Cardiac fibroblast (primary cell): ENCODE data around the gene MBNL1.

ENCODE experiments used
- DNase-seq, 2 donors: peaks; one replicate each; pipeline versions ENCODE4 v3.0.0 to v3.0.0-alpha.2; 2010; ENCODE audit warnings: low read depth in 2 of 2
- H3K4me3 ChIP-seq, 2 donors: replicated peaks in 1 of 2; 1 replicate in 1 of 2; 2 replicates in 1 of 2; pipeline ENCODE4 v1.5.1; 2011; ENCODE audit warnings: low read depth in 2 of 2, low read length in 2 of 2, mild to moderate bottlenecking in 2 of 2, moderate library complexity in 1 of 2
- TF ChIP-seq, protein P1 (sequence below): IDR thresholded peaks from one replicate; pipeline ENCODE4 v1.5.1; 2011; ENCODE audit warnings: low read depth, mild to moderate bottlenecking, low read length, inconsistent platforms

MBNL1 gene

DNA sequence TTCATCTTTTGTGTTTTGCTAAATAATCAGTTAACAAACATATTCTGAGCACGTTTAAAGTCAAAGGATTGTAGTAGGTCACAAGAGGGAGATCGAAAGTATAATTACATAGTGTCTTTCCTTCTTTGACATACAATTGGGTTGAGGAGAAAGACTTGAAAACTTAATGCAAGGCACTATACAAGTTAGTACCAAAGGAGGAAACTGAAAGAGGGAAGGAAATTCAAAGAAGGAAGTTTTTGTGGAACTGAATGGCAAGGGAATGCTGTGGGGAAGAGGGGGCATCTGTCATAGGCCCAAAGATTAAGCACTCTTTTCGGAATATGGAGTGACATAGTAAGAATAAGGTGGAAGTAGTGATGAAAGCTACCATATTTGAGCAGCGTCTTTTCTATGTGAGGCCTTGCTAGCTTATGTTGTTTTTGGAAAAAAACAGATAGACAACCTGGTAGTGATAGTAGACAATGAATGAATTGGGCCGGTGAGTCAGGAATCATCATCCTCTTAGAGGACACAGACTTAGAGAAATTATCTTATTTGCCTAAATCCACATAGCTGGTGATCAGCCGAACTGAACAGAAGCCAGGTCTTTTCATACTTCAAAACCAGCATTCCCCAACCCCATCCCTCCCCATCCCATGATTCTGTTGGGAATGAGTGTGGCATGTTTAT, 10.2 kb downstream of the MBNL1 start:
- TF ChIP-seq, protein P1, sequence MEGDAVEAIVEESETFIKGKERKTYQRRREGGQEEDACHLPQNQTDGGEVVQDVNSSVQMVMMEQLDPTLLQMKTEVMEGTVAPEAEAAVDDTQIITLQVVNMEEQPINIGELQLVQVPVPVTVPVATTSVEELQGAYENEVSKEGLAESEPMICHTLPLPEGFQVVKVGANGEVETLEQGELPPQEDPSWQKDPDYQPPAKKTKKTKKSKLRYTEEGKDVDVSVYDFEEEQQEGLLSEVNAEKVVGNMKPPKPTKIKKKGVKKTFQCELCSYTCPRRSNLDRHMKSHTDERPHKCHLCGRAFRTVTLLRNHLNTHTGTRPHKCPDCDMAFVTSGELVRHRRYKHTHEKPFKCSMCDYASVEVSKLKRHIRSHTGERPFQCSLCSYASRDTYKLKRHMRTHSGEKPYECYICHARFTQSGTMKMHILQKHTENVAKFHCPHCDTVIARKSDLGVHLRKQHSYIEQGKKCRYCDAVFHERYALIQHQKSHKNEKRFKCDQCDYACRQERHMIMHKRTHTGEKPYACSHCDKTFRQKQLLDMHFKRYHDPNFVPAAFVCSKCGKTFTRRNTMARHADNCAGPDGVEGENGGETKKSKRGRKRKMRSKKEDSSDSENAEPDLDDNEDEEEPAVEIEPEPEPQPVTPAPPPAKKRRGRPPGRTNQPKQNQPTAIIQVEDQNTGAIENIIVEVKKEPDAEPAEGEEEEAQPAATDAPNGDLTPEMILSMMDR = no peak
- DNase-seq = peak in 1 of 2 donors; percentile 44
- H3K4me3 ChIP-seq = no peak overlapping the region

DNA sequence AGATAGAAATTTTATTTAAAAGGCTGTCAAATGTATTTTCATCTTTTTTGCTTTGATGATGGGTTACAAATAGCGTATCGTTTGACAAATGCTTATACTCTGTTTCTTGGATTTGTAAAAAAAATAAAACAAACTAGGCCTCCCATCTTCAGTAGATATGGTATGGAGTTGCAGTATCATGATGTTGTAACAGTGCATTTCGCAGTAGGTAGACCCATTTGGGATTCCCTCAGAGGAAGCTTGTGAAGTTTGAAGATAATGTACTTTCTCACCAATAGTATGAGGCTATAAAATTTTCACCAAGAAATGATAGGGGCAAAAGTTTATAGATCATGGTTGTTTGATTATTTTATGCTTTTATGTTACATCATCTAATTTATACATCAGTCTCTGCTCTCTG, 10.8 kb downstream of the MBNL1 start:
- no peak overlapping the region for H3K4me3 ChIP-seq
- no peak for DNase-seq
- TF ChIP-seq, protein P1 = no peak

DNA sequence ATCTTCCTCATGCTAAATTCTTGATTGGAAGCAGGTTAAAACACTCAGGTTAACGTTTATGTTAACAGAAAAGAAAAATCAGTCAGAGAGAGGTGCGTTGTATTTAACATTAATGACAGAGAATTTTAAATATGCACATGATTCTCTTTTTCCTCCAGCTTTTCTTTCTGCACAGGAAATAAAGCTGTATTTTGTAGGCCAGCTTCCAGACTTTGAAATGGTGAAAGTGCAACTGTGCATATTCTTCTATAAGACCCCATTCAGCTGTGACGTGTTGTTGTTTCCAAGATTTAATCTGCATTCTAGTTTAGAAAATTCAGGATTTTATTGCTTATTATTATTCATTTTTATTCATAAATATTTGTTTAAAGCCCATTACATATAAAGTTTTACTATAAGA, 11.8 kb downstream of the MBNL1 start:
- no peak overlapping the region for H3K4me3 ChIP-seq
- DNase-seq = no peak
- TF ChIP-seq, protein P1 = no peak

DNA sequence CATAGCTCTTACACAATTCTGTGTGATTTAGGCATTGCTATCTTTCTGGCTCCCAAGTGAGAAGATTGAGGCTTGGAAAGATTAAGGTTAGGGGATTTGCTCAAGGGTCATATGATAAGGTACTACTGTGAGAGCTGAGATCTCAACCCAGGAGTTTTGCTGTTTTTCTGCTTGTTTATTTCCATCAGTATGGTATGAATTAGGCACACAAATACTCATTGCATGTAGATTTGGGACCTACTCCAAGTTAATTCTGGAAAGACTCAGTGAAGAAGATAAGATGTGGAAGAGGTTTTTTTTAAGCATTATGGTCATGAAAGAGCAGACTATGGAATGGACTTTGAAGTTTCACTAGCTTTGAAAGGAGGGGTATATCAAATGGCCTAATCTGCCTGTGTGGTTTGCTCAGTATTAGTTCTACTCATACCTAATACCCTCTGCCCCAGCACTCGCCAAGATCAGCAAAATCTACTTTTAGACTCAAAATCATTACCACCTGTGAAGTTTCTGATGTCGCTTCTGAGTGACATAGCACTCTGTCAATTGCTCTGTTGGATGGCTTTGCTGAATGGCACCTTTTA, 12.5 kb downstream of the MBNL1 start:
- TF ChIP-seq, protein P1 = no peak
- H3K4me3 ChIP-seq = no peak overlapping the region
- DNase-seq = peak in 1 of 2 donors; percentile 71

DNA sequence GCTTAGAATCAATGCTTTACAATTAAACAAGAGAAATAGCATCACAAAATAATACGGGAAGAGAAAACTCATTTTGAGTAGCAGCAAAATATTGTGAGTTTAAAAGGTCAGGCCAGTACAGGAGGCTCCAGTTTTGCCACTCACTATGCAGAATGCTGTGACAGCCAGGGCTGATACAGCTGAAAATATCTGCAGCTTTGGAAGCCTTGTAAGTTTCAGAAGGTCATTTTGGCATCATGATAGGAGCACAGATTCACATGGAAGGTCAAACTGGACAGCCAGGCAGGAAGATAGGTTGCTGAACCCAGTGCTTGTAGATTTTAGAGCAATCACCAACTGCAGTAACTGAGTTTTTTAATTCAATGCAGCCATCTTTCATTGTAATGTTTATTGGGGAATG, 14.1 kb downstream of the MBNL1 start:
- H3K4me3 ChIP-seq = no peak overlapping the region
- TF ChIP-seq, protein P1 = no peak
- no peak for DNase-seq

DNA sequence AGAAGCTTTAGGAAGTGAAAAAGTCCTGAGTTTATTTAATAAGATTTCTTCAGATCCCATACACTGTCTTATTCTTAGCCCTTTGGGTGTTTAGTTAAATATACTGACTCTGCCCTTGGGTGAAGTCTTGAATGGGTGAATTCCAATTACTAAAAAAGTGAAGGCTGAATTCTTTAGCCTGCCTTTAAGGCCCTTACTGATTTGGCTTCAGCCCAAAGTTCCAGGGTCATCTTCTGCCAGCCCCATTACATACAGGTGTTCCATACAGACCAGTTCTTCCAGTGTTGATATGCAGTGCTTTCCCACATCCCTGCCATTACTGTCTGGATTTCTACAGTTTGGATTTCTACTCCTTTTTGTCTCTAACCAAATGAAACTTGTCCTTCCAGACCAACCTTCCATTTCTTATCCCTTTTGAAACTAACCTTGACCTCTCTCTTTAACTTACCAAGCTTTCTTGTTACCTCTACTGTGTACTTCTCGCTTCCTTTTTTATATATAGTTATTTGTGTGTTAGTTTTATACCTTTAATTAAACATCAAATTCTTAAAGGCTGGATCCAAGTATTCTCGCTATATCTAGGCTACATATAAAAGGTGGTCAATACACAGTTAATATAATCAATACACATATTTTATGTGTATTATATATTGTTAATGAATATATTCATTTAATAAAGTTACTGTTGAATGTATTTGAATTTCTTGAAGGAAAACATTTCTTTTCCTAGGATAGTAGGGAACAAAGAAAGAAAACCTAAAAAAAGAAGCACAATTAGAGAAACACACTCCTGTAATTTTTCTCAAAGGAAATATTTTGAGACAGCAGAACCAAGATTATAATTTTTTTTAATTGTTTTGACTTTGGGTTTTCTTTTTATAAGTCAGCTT, 15.0 kb downstream of the MBNL1 start:
- TF ChIP-seq, protein P1 = no peak
- no peak overlapping the region for H3K4me3 ChIP-seq
- DNase-seq = no peak
